Dedifferentiated amniotic fluid mesenchymal stem cell (primary cell): ENCODE measurements around the gene ARMC8.

Experiments used
- DNase-seq: peaks from one replicate; pipeline ENCODE4 v3.0.0-alpha.2; 2016; ENCODE audit errors: extremely low spot score

The ARMC8 gene

DNA sequence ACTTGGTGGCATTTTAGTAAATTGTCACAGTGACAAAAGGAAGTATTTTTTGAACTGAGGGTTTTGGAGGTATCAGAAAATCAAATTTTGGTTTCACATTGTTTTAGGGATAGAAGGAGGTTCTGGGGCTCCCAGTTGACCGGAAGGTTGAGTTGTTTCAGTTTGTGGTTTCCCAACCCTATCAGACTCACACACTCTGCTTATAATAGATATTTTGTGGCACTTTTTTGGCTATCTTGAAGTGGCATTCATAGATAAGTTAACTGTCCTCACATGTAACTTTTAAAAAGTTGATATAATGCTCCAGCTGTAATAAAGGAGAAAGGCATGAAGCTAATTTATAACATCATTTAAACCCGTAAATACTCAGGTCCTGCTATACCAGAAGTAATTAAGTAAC is 12.8 kb downstream of the ARMC8 start:
- no peak for DNase-seq

DNA sequence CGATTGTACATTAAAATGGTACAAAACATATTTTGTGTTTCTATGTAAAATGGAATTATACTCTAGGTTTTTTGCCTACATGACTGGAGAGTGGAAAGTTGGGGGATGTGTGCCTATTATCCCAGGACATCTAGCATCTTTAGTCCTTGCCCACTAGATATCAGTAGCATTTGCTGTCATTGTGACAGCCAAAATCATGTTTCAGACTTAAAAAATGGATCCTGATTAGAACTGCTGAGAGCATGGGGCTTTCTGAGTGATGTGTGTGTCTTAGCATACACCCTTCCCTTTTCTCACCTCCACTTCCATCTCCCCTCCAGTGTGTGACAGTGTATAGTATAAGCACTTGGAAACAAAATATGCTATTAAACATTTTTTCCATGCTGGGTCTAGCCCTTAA is 13.3 kb downstream of the ARMC8 start:
- DNase-seq: no peak

DNA sequence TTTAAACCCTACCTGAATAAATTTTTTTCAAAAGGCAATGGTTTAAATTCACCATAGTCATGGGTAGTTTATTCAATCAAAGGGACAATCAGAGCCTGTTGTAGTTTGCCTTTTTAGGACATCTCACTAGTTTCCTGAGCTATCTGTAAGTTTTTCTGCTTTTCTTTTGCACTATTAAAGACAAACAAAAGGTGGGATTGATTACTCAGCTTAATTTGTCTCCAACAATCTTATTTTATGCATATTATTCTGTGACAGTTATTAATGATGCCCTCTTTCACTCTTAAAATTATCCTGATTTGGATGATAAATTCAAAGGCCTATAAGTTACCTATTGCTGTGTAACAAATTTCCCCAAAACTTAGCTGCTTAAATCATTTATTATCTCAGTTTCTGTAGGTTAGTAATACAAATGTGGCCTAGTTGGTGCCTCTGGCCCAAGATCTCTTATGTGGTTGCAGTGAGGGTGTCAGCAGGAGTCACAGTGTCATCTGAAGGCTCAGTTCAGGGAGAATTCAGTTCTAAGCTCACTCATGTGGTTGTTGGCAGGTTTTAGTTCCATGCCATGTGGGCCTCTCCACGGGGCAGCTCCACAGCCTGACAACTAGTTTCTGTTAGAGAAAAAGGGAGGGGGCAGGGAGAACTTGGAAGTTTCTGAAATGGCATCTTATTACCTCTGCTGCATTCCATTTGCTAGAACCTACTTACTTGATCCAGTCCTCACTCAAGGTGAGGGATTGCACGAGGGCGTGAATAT is 16.0 kb downstream of the ARMC8 start:
- DNase-seq: no peak

DNA sequence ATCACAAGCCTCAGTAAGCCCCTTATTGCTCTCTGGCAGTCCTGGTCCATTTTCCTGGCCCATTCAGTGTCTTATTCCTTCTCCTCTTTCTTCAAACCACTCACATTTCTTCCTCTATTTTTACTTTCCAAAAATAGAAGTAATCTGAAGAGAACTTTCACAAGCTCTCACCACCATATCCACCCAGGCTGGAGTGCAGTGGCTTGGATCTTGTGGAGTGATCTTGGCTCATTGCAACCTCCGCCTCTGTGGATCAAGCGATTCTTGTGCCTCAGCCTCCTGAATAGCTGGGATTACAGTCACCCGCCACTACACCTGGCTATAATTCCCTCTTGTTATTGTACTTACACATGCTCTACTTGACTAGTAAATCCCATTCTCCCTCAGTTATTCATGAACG is 16.8 kb downstream of the ARMC8 start:
- DNase-seq: no peak

DNA sequence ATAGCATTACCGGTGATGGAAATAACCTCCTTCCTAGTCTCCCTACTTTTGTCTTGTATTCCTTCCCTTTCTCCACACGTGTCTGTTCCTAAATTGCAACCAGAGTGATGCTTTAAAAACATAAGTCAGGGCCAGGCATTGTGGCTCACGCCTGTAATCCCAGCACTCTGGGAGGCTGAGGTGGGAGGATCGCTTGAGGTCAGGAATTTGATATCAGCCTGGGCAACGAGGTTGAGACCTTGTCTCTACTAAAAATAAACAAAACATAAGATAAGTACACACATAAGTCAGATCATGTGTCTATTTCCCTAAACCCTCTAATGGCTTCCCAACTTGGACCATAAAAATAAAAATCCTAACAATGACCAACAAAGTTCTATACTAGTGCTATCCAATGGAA is 18.4 kb downstream of the ARMC8 start:
- DNase-seq: no peak

DNA sequence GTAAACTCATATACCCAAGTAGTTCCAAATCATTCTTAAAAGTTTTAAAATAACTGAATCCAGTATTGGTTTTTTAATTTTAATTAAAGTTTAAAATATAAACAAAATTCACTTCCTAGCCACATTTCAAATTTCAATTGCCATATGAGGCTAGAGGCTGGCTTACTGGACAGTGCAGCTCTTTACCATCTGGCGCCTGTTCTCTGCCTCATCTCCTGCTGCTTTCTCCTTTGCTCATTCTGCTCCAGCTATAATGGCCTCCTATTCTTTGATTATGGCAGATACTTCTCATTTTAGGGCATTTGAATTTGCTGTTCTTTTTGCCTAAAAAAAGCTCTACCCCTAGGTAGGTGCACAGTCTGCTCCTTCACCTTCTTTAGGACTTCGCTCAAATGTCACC is 19.1 kb downstream of the ARMC8 start:
- no peak for DNase-seq

DNA sequence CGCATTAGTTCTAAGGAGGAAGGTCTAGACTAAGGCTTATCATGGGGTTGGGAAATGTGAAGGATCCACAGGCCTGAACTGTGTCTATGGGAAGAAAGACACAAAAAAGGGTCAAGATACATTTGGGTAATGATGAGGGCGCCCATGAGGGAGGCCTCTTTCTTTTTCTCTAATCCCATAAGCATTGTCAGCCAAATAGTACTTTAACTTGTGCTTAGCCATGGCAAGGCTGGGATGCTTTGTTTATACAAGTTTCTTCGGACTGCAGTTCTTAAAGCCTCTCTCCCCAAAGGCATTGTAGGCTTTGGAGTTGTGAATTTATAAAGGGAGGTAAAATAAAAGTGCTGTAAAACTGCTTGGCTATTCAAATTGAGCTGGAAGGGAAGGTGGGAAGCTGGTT is 23.4 kb downstream of the ARMC8 start:
- no peak for DNase-seq

DNA sequence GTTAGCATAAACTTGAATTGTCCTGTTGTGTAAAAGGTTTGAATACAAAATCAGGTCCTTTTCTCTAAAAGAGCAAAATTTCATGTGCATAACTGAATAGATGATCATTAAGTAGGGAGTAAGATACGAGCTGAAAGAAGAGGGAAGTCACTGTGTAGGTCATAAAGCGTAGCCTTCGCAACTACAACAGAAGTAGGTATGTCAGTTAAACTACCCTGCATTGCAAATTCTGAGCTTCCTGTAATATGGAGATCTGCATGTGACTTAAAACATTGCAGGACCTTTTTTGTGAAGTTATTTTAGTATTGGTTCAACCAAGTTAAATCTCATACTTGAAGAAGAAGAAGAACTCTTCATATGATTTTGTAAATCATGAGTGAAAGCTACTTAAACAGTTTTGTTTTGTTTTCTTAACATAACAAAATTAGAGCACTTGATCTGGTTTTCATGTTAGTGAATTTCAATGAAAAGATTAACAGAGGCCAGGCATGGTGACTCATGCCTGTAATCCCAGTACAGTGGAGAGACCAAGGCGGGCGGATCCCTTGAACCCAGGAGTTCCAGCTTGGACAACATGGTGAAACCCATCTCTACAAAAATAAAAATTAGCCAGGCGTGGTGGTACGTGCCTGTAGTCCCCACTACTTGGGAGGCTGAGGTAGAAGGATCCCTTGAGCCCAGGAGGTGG is 26.4 kb downstream of the ARMC8 start:
- DNase-seq: no peak

DNA sequence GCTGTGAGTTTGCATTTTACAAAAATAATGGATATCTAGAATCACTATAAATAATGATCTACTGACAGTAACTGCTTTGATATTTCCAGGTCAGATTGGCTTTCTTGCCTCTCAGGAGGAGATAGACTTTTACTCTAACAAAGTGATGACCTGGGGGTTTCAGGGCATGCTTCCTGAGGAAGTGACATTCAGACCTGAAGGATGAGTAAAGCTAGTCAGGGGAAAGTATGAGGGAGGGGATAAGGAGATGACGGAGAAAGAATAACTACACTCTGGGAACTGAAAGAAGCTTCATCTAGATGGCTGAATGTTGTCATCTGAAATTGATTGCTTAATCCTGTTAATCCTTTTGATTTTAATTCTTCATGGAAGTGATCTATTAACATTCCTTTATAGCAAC is 32.2 kb downstream of the ARMC8 start:
- no peak for DNase-seq

DNA sequence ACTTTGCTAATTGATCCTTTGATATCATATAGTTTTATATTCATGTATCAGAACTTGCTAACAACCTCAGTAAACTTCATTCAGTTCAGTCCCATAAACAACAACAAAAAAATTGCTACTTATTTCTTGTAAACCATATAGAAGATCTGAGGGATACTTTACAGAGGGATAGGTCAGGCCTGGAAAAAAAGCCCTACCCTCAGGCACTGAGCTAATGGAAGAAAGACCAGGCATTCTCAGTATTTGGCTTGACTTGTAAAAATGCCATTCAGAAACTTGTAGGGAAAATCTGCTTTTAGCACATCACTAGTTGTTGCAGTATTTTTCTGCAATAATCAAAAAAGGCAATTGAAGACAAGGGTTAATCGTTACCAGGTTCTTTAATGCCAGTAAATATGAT is 33.1 kb downstream of the ARMC8 start:
- no peak for DNase-seq

DNA sequence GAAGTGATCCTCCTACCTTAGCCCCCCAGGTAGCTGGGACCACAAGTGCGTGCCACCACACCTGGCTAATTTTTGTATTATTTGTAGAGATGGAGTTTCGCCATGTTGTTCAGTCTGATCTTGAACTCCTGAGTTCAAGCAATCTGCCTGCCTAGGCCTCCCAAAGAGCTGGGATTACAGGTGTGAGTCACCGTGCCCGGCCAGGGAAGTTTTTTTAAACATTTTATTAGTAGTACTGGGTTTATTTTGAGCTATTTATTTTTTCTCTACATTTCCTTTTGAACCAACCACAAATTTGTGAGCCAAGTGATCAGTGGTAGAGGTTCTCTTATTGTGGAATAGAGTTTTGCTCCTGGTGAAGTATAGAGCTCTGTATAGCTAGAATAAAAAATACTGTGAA is 33.7 kb downstream of the ARMC8 start:
- DNase-seq: no peak

DNA sequence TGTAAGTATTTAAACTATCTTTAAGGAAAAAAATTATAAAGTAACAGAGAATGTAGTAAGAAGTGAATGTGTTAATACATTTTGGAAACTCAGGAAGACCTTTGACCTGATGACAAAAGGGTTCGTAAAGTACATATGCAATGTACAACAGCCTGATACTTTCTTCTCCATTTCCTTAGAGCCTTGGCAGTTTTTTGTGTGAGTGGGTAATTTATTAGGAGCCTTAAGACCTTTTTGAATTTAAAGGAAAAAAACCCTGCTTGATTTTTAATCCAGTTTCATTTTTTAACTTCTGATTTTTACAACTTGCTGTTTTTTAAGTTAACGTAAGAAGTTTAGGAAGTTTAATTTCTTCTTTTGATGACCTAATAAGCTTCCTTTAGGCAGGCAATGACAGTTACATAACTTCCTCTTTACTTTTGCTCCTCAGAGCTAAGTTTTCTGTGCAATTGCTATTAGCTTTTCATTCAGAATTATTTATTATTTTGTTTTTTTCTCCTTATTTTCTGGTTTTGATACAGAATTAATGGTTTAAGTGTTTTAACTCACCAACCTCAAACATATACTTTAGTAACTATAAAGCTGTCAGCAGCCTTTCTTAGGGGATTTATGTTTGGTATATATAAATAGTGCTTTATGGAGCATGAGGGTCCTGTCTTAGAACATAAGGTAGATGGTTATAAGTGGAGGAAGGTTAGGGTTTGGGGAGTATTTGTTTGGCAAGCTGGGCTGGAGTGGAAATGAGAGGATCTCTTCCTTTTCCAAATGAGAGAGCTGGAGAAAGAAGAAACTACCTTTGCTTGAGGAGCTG is 35.2 kb downstream of the ARMC8 start:
- no peak for DNase-seq

DNA sequence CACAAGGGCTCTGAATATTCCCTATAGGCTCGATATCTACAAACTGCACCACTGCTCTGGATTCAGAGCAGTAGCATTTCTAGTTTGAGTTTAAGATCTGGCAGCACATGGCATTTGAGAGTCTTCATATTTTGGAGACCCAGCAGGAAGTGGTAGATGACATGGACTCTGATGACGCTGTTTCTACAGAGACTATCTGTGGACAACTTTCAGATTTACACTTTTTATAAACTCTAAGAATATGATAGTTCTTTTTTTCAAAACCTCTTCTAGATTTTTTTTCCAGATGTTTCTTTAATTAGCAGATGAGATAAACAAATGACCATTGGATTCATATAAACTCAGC is 35.8 kb downstream of the ARMC8 start:
- DNase-seq: no peak

DNA sequence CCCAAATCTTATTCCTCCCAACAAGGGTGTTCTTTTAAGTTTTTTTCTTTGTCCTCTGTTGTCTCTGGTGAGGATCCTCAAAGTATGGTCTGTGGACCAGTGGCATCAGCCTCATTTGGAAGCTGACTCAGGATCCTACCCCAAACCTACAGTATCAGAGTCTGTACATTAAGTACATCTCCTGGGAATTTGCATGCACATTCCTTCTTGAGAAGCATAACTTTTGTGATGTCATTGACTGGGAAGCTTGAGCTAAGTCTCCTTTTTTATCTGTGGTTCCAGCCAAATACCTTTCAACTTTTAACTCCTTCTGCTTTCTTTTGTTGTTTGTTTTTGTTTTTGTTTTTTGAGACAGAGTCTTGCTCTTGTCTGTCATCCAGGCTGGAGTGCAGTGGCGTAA is 40.5 kb downstream of the ARMC8 start:
- peak; percentile 54 for DNase-seq

DNA sequence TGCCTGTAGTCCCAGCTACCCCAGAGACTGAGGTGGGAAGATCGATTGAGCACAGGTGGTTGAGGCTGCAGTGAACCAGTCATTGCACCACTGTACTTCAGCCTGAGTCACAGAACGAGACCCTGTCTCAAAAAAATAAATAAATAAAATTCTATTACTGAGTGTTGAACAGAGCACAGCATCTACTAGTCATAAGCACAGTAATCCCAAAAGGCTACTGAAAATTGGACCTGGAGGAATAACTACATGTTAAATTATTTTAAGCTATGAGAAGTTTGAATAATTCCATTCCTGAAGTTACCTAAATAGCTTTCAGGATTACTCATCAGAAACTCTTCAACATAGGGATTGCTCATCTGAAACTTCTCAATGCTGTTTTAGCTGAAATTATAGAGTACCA is 43.4 kb downstream of the ARMC8 start:
- no peak for DNase-seq

DNA sequence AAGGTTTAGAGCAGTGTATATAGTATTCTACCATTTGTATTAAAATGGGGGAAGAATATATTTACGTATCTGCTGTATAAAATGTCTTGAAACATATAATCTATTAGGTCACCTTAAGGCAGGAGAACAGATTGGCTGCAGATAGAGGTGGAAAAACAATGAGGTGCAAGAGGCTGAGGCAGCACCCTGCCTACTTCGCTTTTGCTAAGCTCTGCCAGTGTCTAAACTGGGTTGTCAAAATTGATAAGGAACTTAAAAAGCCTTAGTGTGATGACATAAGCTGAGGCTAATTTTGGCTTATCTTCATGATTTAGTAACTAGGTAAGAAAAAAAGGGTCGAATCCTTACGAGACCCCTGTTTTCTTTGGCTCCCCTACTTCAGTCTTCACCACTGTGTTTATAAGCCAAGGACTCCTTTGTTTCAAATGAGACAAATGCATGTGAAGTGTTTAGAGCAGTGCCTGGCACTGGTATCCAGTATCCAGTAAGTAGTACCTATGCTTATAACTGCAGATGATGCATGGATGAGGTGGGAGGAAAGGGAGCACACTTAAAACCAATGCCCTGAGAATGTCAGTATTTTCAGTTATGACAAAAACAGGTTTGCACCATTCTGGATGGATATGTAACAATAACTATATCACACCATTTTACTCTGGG is 45.7 kb downstream of the ARMC8 start:
- no peak for DNase-seq

DNA sequence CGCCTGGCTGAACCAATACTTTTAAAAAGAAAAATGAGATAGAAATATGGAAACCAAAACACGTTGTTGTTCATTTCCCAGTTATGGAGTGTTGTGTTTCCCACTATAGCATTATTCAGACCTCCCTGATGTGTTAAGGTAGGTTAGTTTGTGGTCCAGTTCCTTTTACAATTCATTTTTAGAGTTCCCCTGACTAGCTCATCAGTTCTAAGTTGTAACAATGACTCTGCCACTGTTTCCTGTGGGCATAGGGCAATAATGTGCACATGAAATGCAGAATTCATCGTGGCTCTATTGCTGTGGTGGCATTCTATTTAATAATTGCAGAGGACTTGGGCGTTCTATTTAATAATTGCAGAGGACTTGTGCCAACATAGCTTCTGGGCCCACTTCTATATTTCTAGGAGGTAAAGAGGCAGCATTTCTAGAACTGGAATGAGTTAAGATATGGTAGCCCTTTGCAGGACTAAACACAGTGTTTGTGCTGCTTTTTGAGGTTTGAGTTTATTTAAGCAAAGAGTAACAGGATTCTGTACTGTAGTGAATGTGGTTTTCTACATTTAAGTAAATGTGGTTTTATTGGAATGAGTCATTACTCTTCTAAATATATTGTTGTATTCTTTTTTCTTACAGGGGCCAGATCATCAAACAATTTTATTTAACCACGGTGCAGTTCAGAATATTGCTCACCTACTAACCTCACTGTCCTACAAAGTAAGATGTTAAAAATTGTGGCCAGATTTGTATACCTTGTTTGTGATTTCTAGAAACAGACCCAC is 47.5 kb downstream of the ARMC8 start:
- DNase-seq: no peak

DNA sequence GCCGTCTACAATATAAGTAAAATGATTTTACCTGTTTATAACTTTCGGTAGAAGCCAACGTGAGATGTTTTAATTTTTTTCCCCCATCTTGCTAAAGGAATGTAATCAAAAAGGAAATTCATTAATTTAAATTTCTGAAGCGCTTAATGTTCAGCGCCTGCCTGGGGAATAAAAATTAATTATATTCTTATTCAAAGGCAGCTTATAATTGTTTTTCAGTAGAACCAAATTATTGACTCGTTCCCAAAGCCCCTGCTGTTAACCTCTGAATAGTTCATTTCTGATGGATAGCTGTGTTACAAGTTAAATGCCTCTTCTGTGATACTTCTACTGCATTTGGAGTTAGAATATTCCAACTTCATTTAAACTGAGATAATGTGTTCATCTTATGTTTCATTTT is 51.6 kb downstream of the ARMC8 start:
- no peak for DNase-seq

DNA sequence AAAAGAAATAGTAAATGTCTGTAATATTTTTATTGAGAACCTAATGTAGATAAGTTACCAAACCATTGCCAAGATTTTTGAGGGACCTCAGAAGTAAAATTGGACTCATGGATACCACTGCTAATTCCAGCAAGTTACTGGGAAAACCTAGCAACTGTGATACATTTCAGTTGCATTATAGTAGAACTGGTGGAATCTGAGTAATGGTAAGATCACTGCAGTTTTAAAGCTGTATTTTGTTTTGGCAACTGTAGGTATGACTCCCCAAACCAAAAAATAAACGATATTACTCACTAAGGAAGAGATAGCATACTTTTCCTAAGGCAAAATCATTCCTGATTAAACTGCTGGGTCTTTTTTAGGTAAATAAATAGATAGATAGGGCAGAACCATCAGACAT is 54.0 kb downstream of the ARMC8 start:
- no peak for DNase-seq

DNA sequence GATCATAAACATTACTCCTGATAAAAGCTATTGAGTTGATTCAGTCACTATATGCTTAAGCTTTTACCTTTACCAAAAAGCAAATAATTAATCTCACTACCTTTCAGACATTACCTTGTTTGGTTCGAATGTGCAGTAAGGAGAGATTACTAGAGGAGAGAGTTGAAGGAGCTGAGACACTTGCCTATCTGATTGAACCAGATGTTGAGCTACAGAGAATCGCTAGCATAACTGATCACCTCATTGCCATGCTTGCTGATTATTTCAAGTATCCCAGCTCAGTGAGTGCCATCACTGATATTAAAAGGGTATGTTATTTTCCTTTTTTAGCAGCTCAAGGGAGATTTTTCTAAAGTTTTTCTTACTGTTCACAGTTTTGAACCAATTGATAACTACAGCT is 54.6 kb downstream of the ARMC8 start:
- DNase-seq: no peak

DNA sequence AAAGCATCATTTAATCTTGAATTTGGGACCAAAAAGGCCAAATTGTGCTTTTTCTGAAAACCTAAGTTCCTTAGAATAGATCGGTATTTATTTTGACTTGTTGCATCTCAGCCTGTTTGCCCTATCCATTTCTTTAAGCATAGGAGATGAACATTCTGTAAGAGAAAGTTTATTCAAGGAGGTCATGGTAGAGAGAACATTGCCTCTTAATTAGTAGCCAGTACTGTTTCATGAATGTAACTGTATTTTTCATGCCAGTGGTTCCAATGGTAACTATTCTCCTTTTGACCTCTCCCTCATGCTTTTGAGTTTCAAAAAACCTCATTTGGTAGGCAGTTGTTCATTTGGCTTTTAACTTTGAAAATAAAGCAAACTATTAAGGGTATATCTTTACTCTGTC is 55.4 kb downstream of the ARMC8 start:
- DNase-seq: no peak

DNA sequence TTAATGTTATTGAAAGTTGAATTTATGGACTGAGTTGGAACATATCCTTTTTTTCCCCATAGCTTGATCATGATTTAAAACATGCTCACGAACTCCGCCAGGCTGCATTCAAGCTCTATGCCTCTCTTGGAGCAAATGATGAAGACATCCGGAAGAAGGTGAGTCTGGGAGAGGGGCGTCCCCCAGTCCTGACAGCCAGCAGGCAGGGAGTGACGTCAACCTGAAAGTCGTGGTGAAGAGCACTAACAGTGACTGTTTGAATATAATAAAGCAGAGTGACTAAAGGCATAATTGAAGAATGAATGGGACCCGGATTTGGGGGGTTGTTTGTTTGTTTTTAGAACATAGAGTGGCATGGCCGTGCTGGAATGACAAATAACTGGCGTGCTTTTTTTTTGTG is 57.9 kb downstream of the ARMC8 start:
- DNase-seq: no peak
